MM.1S (cell line): Measurements from ENCODE around the gene TANGO2.

Experiments used
- EZH2 ChIP-seq: fragments of 300-600 bp; sonication (generic); optimal IDR thresholded peaks from 2 replicates; pipeline ENCODE3; 2017; ENCODE audit warnings: low read depth, mild to moderate bottlenecking, antibody characterized with exemption, low read length, mixed read lengths
- EZH2phosphoT487 ChIP-seq: fragments of 300-600 bp; sonication (generic); IDR thresholded peaks from 2 replicates; pipeline ENCODE4 v1.6.1; 2018; ENCODE audit warnings: antibody characterized with exemption, low read length
- TF ChIP-seq, protein P1 (sequence below): fragments of 300-600 bp; sonication (generic); IDR thresholded peaks from 2 replicates; pipeline ENCODE4 v1.5.1; 2016; ENCODE audit warnings: antibody characterized with exemption, low read length, mixed read lengths

DNA sequence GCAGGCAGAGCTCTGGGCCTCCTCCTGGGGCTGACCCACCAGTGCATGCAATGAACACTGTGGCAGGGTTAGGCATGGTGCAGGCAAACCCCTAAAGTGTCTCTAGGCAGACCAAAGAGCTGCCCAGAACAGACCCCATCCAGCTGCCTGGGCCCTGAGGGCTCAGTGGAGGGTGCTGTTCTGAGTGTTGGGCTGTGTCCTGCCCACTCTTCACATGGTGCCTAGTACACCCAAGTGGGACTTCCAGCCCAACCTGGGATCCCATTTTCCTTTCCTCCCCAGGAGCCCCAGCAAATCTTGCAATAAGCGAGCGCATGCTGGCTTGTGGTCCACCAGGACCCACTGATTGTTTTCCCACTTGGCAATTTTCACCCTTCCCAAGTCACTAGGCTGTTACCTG lies 30.7 kb upstream of the TANGO2 start:
- TF ChIP-seq, protein P1, sequence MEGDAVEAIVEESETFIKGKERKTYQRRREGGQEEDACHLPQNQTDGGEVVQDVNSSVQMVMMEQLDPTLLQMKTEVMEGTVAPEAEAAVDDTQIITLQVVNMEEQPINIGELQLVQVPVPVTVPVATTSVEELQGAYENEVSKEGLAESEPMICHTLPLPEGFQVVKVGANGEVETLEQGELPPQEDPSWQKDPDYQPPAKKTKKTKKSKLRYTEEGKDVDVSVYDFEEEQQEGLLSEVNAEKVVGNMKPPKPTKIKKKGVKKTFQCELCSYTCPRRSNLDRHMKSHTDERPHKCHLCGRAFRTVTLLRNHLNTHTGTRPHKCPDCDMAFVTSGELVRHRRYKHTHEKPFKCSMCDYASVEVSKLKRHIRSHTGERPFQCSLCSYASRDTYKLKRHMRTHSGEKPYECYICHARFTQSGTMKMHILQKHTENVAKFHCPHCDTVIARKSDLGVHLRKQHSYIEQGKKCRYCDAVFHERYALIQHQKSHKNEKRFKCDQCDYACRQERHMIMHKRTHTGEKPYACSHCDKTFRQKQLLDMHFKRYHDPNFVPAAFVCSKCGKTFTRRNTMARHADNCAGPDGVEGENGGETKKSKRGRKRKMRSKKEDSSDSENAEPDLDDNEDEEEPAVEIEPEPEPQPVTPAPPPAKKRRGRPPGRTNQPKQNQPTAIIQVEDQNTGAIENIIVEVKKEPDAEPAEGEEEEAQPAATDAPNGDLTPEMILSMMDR, result no peak
- TF ChIP-seq EZH2phosphoT487 (no peak), EZH2 (no peak)
